HepG2 (cell line): ENCODE results near the gene NACC2. TPM values are rescaled to one million over a fixed set of nuclear protein-coding genes. Genes with fewer than 3 reads are reported as not detected.

Source experiments
- ATAC-seq: fragments of 200-7000 bp; cut with Tn5 transposase; 3 replicates; pipeline ENCODE4 v1.9.1; 2020; ENCODE audit warnings: mild to moderate bottlenecking, moderate library complexity
- BruUV-seq: library from RNA; stranded (reverse); fragments of 400-500 nt; replicated peaks from 2 replicates; lab custom pipeline; 2021; lab: Mats Ljungman, UMichigan
- CTCF ChIA-PET: fragments of 300-600 bp; formaldehyde crosslinking; extraction: SDS; loops from one replicate; lab custom pipeline; 2021; ENCODE audit warnings: low total read pairs, inconsistent platforms, low intra/inter-chr PET ratio; lab: Yijun Ruan, JAX
- POLR2A ChIA-PET: fragments of 350-600 bp; sonication (Branson Sonifier 250); formaldehyde crosslinking; loops from one replicate; lab custom pipeline; 2020; ENCODE audit warnings: antibody characterized with exemption, inconsistent platforms; lab: Yijun Ruan, JAX
- DNase-seq: peaks from one replicate; pipeline ENCODE4 v3.0.0-alpha.2; 2015; ENCODE audit warnings: low spot score
- FAIRE-seq: peaks from 3 replicates; lab custom pipeline; 2011; peaks lifted over from hg19 to GRCh38; lab: Jason Lieb, UNC
- H2AFZ ChIP-seq: one replicate; pipeline ENCODE4 v1.6.1; 2011; ENCODE audit warnings: low read length, inconsistent platforms
- H3K27ac ChIP-seq: fragments of 300-600 bp; 3 replicates; pipeline ENCODE4 v1.8.0; 2011; ENCODE audit warnings: mixed run types, mild to moderate bottlenecking, mixed read lengths, low read length, inconsistent platforms; ENCODE audit not compliant: insufficient read depth; ENCODE audit errors: extremely low read length
- H3K27me3 ChIP-seq, 2 experiments: fragments of 200-600 bp in 1 of 2; 2 replicates in 1 of 2; 3 replicates in 1 of 2; pipeline versions ENCODE4 v1.6.0 to v1.8.0; 2011; ENCODE audit warnings: low read length in 2 of 2, mild to moderate bottlenecking in 2 of 2, moderate library complexity in 2 of 2, inconsistent platforms in 1 of 2; ENCODE audit not compliant: insufficient read depth in 2 of 2, control insufficient read depth in 1 of 2
- H3K36me3 ChIP-seq, 2 experiments: fragments of 200-600 bp in 1 of 2; replicated peaks in 1 of 2; 2 replicates in 1 of 2; 3 replicates in 1 of 2; pipeline versions ENCODE4 v1.5.1 to v1.8.0; 2011; ENCODE audit warnings: low read length in 2 of 2, inconsistent platforms in 1 of 2; ENCODE audit not compliant: insufficient read depth in 2 of 2, control insufficient read depth in 1 of 2
- H3K4me1 ChIP-seq: 2 replicates; pipeline ENCODE4 v1.5.1; 2012; ENCODE audit warnings: low read length, inconsistent platforms; ENCODE audit not compliant: insufficient read depth
- H3K4me2 ChIP-seq: 2 replicates; pipeline ENCODE4 v1.6.0; 2011; ENCODE audit warnings: low read depth, low read length, inconsistent platforms
- H3K4me3 ChIP-seq, 3 experiments: fragments of 200-600 bp in 1 of 3; sonication (generic), shearing (Covaris generic) in 1 of 3; replicated peaks in 1 of 3; 2 replicates each; pipeline ENCODE4 v1.5.1; 2011 to 2016; ENCODE audit warnings: low read length in 3 of 3, inconsistent platforms in 2 of 3, low read depth in 2 of 3, mild to moderate bottlenecking in 2 of 3, control low read depth in 1 of 3, mixed read lengths in 1 of 3; ENCODE audit not compliant: insufficient read depth in 1 of 3
- H3K79me2 ChIP-seq: one replicate; pipeline ENCODE4 v1.6.1; 2011; ENCODE audit warnings: low read length, inconsistent platforms; ENCODE audit not compliant: insufficient read depth
- H3K9ac ChIP-seq: 2 replicates; pipeline ENCODE4 v1.6.0; 2011; ENCODE audit warnings: mild to moderate bottlenecking, low read depth, low read length, inconsistent platforms; ENCODE audit not compliant: insufficient read depth
- H3K9me3 ChIP-seq: 2 replicates; pipeline ENCODE4 v1.5.1; 2012; ENCODE audit warnings: mild to moderate bottlenecking, low read length
- H4K20me1 ChIP-seq: 2 replicates; pipeline ENCODE4 v1.6.0; 2011; ENCODE audit warnings: inconsistent platforms, mild to moderate bottlenecking, low read length, moderate library complexity; ENCODE audit not compliant: insufficient read depth
- BHLHE40 ChIP-seq: IDR thresholded peaks from 2 replicates; pipeline ENCODE4 v1.6.1; 2011; ENCODE audit warnings: low read length, improper control_type of control experiment
- NR2C2 ChIP-seq: sonication (generic); formaldehyde crosslinking; IDR thresholded peaks from 2 replicates; pipeline ENCODE4 v1.4.0; 2020; ENCODE audit warnings: missing genetic modification reagents, mild to moderate bottlenecking, moderate library complexity, borderline replicate concordance
- NR2F6 ChIP-seq, 2 experiments: IDR thresholded peaks; 2 replicates each; pipeline ENCODE4 v1.6.1; 2016; ENCODE audit warnings: antibody characterized with exemption in 1 of 2, mild to moderate bottlenecking in 1 of 2
- TBX2 ChIP-seq: sonication (generic); formaldehyde crosslinking; IDR thresholded peaks from 2 replicates; pipeline ENCODE4 v1.5.0; 2020; ENCODE audit warnings: missing genetic modification reagents, mild to moderate bottlenecking, borderline replicate concordance
- ZNF570 ChIP-seq: sonication (generic); formaldehyde crosslinking; IDR thresholded peaks from 2 replicates; pipeline ENCODE4 v1.4.0; 2020; ENCODE audit warnings: mild to moderate bottlenecking, missing genetic modification reagents, borderline replicate concordance
- ZSCAN22 ChIP-seq: sonication (generic); formaldehyde crosslinking; IDR thresholded peaks from 2 replicates; pipeline ENCODE4 v1.4.0; 2020; ENCODE audit warnings: mild to moderate bottlenecking, missing genetic modification reagents
- WGBS: methylation state at CpG from one replicate; pipeline ENCODE4 v1.1.6; 2017; ENCODE audit warnings: low lambda C conversion rate; 5-methylcytosine and 5-hydroxymethylcytosine counted together
- in situ Hi-C: cut with HindIII; loops from 2 replicates; pipeline ENCODE4 v1.10.0; 2017; ENCODE audit warnings: low pct_unique_long_range_greater_than_20kb; ENCODE audit not compliant: extremely low pct_ligation_motif_present
- intact Hi-C: fragments of 100-400 bp; cut with micrococcal nuclease; formaldehyde crosslinking; loops from one replicate; pipeline ENCODE4 v1.10.0; 2022; ENCODE audit not compliant: unreplicated experiment
- polyA plus RNA-seq, 8 experiments: library from polyadenylated mRNA; depleted of rRNA in 3 of 8; stranded (reverse) in 7 of 8; unstranded in 1 of 8; fragments of >200 nt; fragmentation: Illumina TruSeq in 4 of 8; extraction: Trizol in 4 of 8; gene quantifications; 2 replicates each; pipeline versions ENCODE4 v1.2.1 to v1.2.3, GENCODE V29; 2011 to 2016; ENCODE audit warnings: low read depth in 4 of 8, missing spikeins in 1 of 8, mixed read lengths in 1 of 8; ENCODE audit not compliant: insufficient read depth in 1 of 8
- total RNA-seq, 5 experiments: library from RNA; depleted of rRNA; stranded (reverse); fragments of >200 nt; fragmentation: Illumina TruSeq; extraction: Trizol; gene quantifications; 2 replicates each; pipeline ENCODE4 v1.2.3, GENCODE V29; 2016; ENCODE audit warnings: low read depth in 1 of 5
- TF ChIP-seq, protein P1 (sequence below), 2 experiments: sonication (generic) in 1 of 2; formaldehyde crosslinking in 1 of 2; IDR thresholded peaks; 2 replicates each; pipeline versions ENCODE4 v1.5.1 to v1.6.1; 2011 to 2020; ENCODE audit warnings: borderline replicate concordance in 1 of 2, low read depth in 1 of 2, low read length in 1 of 2, mild to moderate bottlenecking in 1 of 2, missing genetic modification reagents in 1 of 2, moderate library complexity in 1 of 2
- TF ChIP-seq, protein P2 (sequence below): sonication (generic); formaldehyde crosslinking; IDR thresholded peaks from 2 replicates; pipeline ENCODE4 v1.4.0; 2020; ENCODE audit warnings: missing genetic modification reagents
- TF ChIP-seq, protein P3 (sequence below): sonication (generic); formaldehyde crosslinking; IDR thresholded peaks from 2 replicates; pipeline ENCODE4 v1.5.1; 2020; ENCODE audit warnings: mild to moderate bottlenecking, missing genetic modification reagents, moderate library complexity

NACC2 gene
- total and polyA plus RNA-seq, 2 of the 13 experiments (the other 11 are each of a cell fraction or from before 2014, with no cell fraction given), result 5.9 to 12.3 TPM

DNA sequence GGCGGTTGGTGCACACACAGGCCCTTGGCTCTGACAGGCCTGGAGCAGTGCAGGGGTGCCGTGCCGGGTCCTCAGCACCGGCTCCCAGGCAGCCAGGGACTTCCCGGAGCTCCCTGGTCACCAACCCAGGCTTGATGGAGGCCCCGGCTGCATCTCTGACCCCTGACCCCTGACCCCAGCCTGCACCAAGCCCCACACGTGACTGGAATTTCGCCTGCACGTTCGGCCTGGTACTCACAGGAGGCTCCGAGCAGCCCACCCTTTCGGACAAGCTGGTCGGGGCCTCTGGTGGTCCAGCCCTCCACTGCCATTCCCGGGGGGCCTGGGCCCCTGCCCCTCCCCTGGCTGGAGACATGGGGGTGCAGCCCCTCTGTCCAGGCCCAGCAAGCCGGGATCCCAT is 108.5 kb downstream of the NACC2 start:
- H3K79me2 ChIP-seq, result no peaks in the 10 kb centered on the region
- TF ChIP-seq BHLHE40 (peak; percentile 70), ZSCAN22 (CRISPR knock-in tag) (no peak), NR2C2 (CRISPR knock-in tag) (peak; percentile 96), NR2F6 (IDR thresholded peaks at IDR 0.05) (peak; percentile 61), NR2F6 (CRISPR knock-in tag; IDR thresholded peaks at IDR 0.05) (peak; percentile 37; the same call in 1 of the 2 replicates), ZNF570 (CRISPR knock-in tag) (no peak), TBX2 (peak; percentile 16; the same call in 1 of the 2 replicates)
- TF ChIP-seq, protein P1, sequence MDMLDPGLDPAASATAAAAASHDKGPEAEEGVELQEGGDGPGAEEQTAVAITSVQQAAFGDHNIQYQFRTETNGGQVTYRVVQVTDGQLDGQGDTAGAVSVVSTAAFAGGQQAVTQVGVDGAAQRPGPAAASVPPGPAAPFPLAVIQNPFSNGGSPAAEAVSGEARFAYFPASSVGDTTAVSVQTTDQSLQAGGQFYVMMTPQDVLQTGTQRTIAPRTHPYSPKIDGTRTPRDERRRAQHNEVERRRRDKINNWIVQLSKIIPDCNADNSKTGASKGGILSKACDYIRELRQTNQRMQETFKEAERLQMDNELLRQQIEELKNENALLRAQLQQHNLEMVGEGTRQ (IDR thresholded peaks at IDR 0.05; ENCODE audit: low read depth, low read length), result no peak
- TF ChIP-seq, protein P1 (CRISPR knock-in tag; IDR thresholded peaks at IDR 0.05; ENCODE audit: borderline replicate concordance), result peak; percentile 66; the same call in 1 of the 2 replicates
- TF ChIP-seq, protein P2, sequence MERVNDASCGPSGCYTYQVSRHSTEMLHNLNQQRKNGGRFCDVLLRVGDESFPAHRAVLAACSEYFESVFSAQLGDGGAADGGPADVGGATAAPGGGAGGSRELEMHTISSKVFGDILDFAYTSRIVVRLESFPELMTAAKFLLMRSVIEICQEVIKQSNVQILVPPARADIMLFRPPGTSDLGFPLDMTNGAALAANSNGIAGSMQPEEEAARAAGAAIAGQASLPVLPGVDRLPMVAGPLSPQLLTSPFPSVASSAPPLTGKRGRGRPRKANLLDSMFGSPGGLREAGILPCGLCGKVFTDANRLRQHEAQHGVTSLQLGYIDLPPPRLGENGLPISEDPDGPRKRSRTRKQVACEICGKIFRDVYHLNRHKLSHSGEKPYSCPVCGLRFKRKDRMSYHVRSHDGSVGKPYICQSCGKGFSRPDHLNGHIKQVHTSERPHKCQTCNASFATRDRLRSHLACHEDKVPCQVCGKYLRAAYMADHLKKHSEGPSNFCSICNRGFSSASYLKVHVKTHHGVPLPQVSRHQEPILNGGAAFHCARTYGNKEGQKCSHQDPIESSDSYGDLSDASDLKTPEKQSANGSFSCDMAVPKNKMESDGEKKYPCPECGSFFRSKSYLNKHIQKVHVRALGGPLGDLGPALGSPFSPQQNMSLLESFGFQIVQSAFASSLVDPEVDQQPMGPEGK, result 0 out of 2 replicates have a peak, but pooled peaks have one; percentile 15
- TF ChIP-seq, protein P3, sequence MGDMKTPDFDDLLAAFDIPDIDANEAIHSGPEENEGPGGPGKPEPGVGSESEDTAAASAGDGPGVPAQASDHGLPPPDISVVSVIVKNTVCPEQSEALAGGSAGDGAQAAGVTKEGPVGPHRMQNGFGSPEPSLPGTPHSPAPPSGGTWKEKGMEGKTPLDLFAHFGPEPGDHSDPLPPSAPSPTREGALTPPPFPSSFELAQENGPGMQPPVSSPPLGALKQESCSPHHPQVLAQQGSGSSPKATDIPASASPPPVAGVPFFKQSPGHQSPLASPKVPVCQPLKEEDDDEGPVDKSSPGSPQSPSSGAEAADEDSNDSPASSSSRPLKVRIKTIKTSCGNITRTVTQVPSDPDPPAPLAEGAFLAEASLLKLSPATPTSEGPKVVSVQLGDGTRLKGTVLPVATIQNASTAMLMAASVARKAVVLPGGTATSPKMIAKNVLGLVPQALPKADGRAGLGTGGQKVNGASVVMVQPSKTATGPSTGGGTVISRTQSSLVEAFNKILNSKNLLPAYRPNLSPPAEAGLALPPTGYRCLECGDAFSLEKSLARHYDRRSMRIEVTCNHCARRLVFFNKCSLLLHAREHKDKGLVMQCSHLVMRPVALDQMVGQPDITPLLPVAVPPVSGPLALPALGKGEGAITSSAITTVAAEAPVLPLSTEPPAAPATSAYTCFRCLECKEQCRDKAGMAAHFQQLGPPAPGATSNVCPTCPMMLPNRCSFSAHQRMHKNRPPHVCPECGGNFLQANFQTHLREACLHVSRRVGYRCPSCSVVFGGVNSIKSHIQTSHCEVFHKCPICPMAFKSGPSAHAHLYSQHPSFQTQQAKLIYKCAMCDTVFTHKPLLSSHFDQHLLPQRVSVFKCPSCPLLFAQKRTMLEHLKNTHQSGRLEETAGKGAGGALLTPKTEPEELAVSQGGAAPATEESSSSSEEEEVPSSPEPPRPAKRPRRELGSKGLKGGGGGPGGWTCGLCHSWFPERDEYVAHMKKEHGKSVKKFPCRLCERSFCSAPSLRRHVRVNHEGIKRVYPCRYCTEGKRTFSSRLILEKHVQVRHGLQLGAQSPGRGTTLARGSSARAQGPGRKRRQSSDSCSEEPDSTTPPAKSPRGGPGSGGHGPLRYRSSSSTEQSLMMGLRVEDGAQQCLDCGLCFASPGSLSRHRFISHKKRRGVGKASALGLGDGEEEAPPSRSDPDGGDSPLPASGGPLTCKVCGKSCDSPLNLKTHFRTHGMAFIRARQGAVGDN (CRISPR knock-in tag), result peak; percentile 60
- TF ChIP-seq, all 625 proteins: peak for 7
- no peak overlapping the region for H3K27ac ChIP-seq
- DNase-seq (no peak), ATAC-seq (no peak), FAIRE-seq (no peak)
- no peaks in the 10 kb centered on the region for H3K36me3 ChIP-seq
- H3K9me3 ChIP-seq, result no peaks in the 10 kb centered on the region
- ChIA-PET POLR2A (interaction anchor here (1.6 kb wide), 1 partner anchor 133 kb away, joined by 4 read pairs; no protein-coding TSS in a partner anchor), CTCF (no interaction called here)
- H2AFZ ChIP-seq, result no peak overlapping the region
- 0 out of 2 replicates have a peak, but pooled peaks cover 2% of the 10 kb centered on the region for H4K20me1 ChIP-seq
- peak overlapping the region; percentile 56 for H3K4me2 ChIP-seq
- H3K27me3 ChIP-seq, result peaks cover 13 to 70% of the 10 kb centered on the region in 2 experiments; a peak in 4 of 5 replicates
- H3K4me3 ChIP-seq, result peak overlapping the region in 1 of 3 experiments; percentile 44; a peak in 2 of 6 replicates
- BruUV-seq, result no TSS peak
- WGBS, result 9% methylated on average over 11 of the region's 15 CpGs
- in situ Hi-C loops, result loop anchor here (25.0 kb wide), 1 partner anchor 276 kb away; no protein-coding TSS in a partner anchor
- H3K9ac ChIP-seq, result no peak overlapping the region
- H3K4me1 ChIP-seq, result peaks cover 49% of the 10 kb centered on the region
- intact Hi-C loops, result no loop called here
